ENCODE data around the gene WNT10A. TPM values are rescaled to one million over a fixed set of nuclear protein-coding genes. Genes with fewer than 3 reads are reported as not detected.

WNT10A gene
- total and polyA plus RNA-seq, 3 donors from 2014 or later, result 1.5 to 2.5 (median 2.1) TPM

- TF ChIP-seq POLR2A (IDR thresholded peaks at IDR 0.05), result no peak
- TF ChIP-seq CTCF (IDR thresholded peaks at IDR 0.05), result no peak
- Histone ChIP-seq H3K4me1 (peaks cover 20% of the 10 kb centered on the region), H3K27ac (no peak overlapping the region), H3K9me3 (no peaks in the 10 kb centered on the region), H3K36me3 (ENCODE audit: low read depth, missing control alignments) (no peaks in the 10 kb centered on the region), H3K27me3 (no peaks in the 10 kb centered on the region), H3K4me3 (no peak overlapping the region)
- WGBS, 2 donors, result 72 to 79% methylated on average over 6 to 12 of the region's 12 CpGs
- intact Hi-C loops (cut with DNase I; ENCODE audit: low total_unique reads), result no loop called here
- no peak for DNase-seq
Observed at GRCh38 chr2:218894151-218894879, 13.7 kb downstream of the WNT10A start.

GRCh38 chr2:218894880-218895157 lies 14.2 kb downstream of the WNT10A start:
- Histone ChIP-seq H3K27ac (no peak overlapping the region), H3K4me3 (no peak overlapping the region), H3K36me3 (ENCODE audit: low read depth, missing control alignments) (no peaks in the 10 kb centered on the region), H3K4me1 (peaks cover 20% of the 10 kb centered on the region), H3K9me3 (no peaks in the 10 kb centered on the region), H3K27me3 (no peaks in the 10 kb centered on the region)
- WGBS, 2 donors, result 94 to 100% methylated on average over 4 of the region's 4 CpGs
- no peak for TF ChIP-seq POLR2A (IDR thresholded peaks at IDR 0.05)
- TF ChIP-seq CTCF (IDR thresholded peaks at IDR 0.05), result no peak
- intact Hi-C loops (cut with DNase I; ENCODE audit: low total_unique reads), result no loop called here
- DNase-seq, result no peak

GRCh38 chr2:218895326-218895725 lies 14.7 kb downstream of the WNT10A start:
- Histone ChIP-seq H3K27ac (no peak overlapping the region), H3K4me1 (peaks cover 20% of the 10 kb centered on the region), H3K36me3 (ENCODE audit: low read depth, missing control alignments) (no peaks in the 10 kb centered on the region), H3K4me3 (no peak overlapping the region), H3K9me3 (no peaks in the 10 kb centered on the region), H3K27me3 (no peaks in the 10 kb centered on the region)
- TF ChIP-seq POLR2A (IDR thresholded peaks at IDR 0.05) (no peak), CTCF (IDR thresholded peaks at IDR 0.05) (no peak)
- DNase-seq, result no peak
- 100% methylated on average over 3 of the region's 3 CpGs for WGBS, 2 donors
- intact Hi-C loops (cut with DNase I; ENCODE audit: low total_unique reads), result no loop called here

GRCh38 chr2:218895759-218896500 lies 15.3 kb downstream of the WNT10A start:
- H3K9me3 ChIP-seq, result no peaks in the 10 kb centered on the region
- H3K27me3 ChIP-seq, result no peaks in the 10 kb centered on the region
- TF ChIP-seq CTCF (IDR thresholded peaks at IDR 0.05), result no peak
- TF ChIP-seq POLR2A (IDR thresholded peaks at IDR 0.05), result no peak
- no peak for DNase-seq
- 54 to 56% methylated on average over 8 of the region's 8 CpGs for WGBS, 2 donors
- H3K4me1 ChIP-seq, result peaks cover 20% of the 10 kb centered on the region
- no peak overlapping the region for H3K27ac ChIP-seq
- H3K36me3 ChIP-seq (ENCODE audit: low read depth, missing control alignments), result no peaks in the 10 kb centered on the region
- intact Hi-C loops (cut with DNase I; ENCODE audit: low total_unique reads), result no loop called here
- H3K4me3 ChIP-seq, result no peak overlapping the region

Data from testis (tissue), 3 donors.